NCI-H2196 (cell line): ENCODE data around the gene CX3CR1.
"Not testable (repeated sequence)": the region's sequence is repeated elsewhere in the genome, so short reads cannot be mapped to it uniquely, and the experiment has no call there.

Experiments
- DNase-seq: peaks from one replicate; lab custom pipeline; 2025; ENCODE audit not compliant: unreplicated experiment; lab: John Stamatoyannopoulos, UW

CX3CR1 gene

GRCh38 chr3:39267631-39268548, 11.9 kb downstream of the CX3CR1 start:
- DNase-seq, result no peak

GRCh38 chr3:39264053-39264452, 15.8 kb downstream of the CX3CR1 start:
- DNase-seq, result no peak

GRCh38 chr3:39263576-39263975, 16.3 kb downstream of the CX3CR1 start:
- DNase-seq, result no peak

GRCh38 chr3:39262846-39263245, 17.0 kb downstream of the CX3CR1 start:
- no peak for DNase-seq

GRCh38 chr3:39261726-39262125, 18.1 kb downstream of the CX3CR1 start:
- no peak for DNase-seq

- peak; percentile 29 for DNase-seq
Observed at GRCh38 chr3:39260957-39261356, 18.9 kb downstream of the CX3CR1 start.

- DNase-seq, result no peak
Observed at GRCh38 chr3:39260318-39260717, 19.5 kb downstream of the CX3CR1 start.

- no peak for DNase-seq
Observed at GRCh38 chr3:39255503-39256325, 24.1 kb downstream of the CX3CR1 start.

GRCh38 chr3:39254806-39255449, 24.9 kb downstream of the CX3CR1 start:
- DNase-seq, result no peak

- no peak for DNase-seq
Observed at GRCh38 chr3:39251576-39251975, 28.3 kb downstream of the CX3CR1 start.

GRCh38 chr3:39250116-39250747, 29.6 kb downstream of the CX3CR1 start:
- DNase-seq, result no peak

- no peak for DNase-seq
Observed at GRCh38 chr3:39249453-39250115, 30.3 kb downstream of the CX3CR1 start.

- no peak for DNase-seq
Observed at GRCh38 chr3:39241561-39241960, 38.3 kb downstream of the CX3CR1 start.

- DNase-seq, result no peak
Observed at GRCh38 chr3:39237027-39237426, 42.8 kb downstream of the CX3CR1 start.

GRCh38 chr3:39234651-39235050, 45.2 kb downstream of the CX3CR1 start:
- no peak for DNase-seq

GRCh38 chr3:39232859-39233258, 47.0 kb downstream of the CX3CR1 start:
- DNase-seq, result no peak

GRCh38 chr3:39230453-39230852, 49.4 kb downstream of the CX3CR1 start:
- no peak for DNase-seq

- no peak for DNase-seq
Observed at GRCh38 chr3:39228496-39228895, 51.3 kb downstream of the CX3CR1 start.

- not testable (repeated sequence) for DNase-seq
Observed at GRCh38 chr3:39227596-39227995, 52.2 kb downstream of the CX3CR1 start.

GRCh38 chr3:39226106-39226741, 53.6 kb downstream of the CX3CR1 start:
- DNase-seq, result no peak
